Measurements from ENCODE around the gene JMJD8. TPM values are rescaled to one million over a fixed set of nuclear protein-coding genes. Genes with fewer than 3 reads are reported as not detected.
A peak's percentile ranks its signal among the peaks of the same experiment; 100 is the strongest.

JMJD8 gene
- total and polyA plus RNA-seq, 9 of the 15 experiments (the other 6 are each of a cell fraction or from before 2014, with no cell fraction given): 1.2 to 50.6 (median 29.3) TPM

DNA sequence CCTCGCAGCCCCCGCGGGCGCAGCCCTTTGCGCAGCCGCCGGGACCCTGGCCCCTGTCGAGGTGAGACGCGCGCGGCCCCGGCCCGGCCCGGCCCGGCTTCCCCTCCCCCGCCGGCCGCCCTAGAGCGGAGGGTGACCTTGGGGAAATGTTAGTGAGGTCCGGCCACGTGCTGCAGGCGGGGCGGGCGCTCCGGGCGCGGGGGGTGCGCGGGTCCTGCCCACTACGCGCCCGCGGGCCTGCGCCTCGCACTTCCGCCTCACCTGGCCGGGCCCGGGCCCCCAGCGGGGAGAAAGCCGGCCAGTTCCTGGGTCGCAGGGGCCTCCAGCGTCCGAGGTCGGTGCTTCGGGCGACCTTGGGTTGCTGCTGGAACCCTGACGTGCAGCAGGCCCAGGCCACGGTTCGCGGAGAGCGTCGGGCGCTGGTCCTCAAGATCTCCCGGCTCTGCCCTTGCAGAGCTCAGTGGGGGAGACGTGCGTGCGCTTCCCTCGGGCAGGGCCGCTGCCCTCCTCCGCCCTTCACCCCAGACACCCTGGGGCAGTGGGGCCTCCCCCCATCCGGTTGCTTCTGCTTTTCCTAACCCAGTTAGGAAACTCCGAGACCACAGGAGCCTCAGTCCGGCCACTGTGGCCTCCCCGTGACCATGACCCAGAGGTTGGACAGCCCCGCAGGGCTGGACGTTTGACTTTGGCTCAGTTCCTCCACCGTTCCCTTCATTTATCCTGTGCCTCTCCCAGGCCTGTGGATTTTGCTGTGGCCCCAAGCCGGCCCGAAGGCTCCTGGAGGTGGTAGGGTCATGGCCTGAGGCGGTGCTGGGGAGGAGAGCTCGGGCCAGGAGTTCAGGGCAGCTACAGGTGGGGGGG is 41.7 kb downstream of the JMJD8 start (continued):
- TF ChIP-seq, protein P1, sequence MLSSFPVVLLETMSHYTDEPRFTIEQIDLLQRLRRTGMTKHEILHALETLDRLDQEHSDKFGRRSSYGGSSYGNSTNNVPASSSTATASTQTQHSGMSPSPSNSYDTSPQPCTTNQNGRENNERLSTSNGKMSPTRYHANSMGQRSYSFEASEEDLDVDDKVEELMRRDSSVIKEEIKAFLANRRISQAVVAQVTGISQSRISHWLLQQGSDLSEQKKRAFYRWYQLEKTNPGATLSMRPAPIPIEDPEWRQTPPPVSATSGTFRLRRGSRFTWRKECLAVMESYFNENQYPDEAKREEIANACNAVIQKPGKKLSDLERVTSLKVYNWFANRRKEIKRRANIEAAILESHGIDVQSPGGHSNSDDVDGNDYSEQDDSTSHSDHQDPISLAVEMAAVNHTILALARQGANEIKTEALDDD (IDR thresholded peaks at IDR 0.05): no peak
- TF ChIP-seq PURB (CRISPR knock-in tag; IDR thresholded peaks at IDR 0.05; ENCODE audit: low read depth) (no peak), YY1 (IDR thresholded peaks at IDR 0.05; ENCODE audit: borderline replicate concordance in 1 of 3, control insufficient read depth in 1 of 3, extremely low read depth in 1 of 3, insufficient read depth in 3 of 3, insufficient read length in 1 of 3, insufficient replicate concordance in 2 of 3, low read depth in 1 of 3, low read length in 2 of 3) (no peak), CBX2 (IDR thresholded peaks at IDR 0.05; ENCODE audit: insufficient read depth, low read length, poor library complexity, severe bottlenecking) (no peak), RBBP5 (IDR thresholded peaks at IDR 0.05; ENCODE audit: borderline replicate concordance, insufficient read depth, low read length, poor library complexity, severe bottlenecking) (peak; percentile 55), KAT7 (CRISPR knock-in tag; IDR thresholded peaks at IDR 0.05; ENCODE audit: borderline replicate concordance) (peak; percentile 28; the same call in 1 of the 2 replicates), TBL1XR1 (IDR thresholded peaks at IDR 0.05; ENCODE audit: low read length in 2 of 2) (no peak), RBM14 (IDR thresholded peaks at IDR 0.05; ENCODE audit: borderline replicate concordance, insufficient read depth, low read depth, low read length) (no peak), KAT2B (IDR thresholded peaks at IDR 0.05; ENCODE audit: low read depth, low read length) (no peak), BRCA1 (IDR thresholded peaks at IDR 0.05) (no peak), BRCA1 (CRISPR knock-in tag; IDR thresholded peaks at IDR 0.05) (no peak), RAD51 (IDR thresholded peaks at IDR 0.05; ENCODE audit: borderline replicate concordance, low read depth) (no peak), MEF2D (tag; conservative IDR thresholded peaks at IDR 0.05; ENCODE audit: low read depth) (no peak), SNIP1 (IDR thresholded peaks at IDR 0.05; ENCODE audit: low read depth) (no peak), POLR2H (tag; IDR thresholded peaks at IDR 0.05; ENCODE audit: low read depth) (no peak), CREM (IDR thresholded peaks at IDR 0.05; ENCODE audit: low read depth) (no peak), ZNF282 (CRISPR knock-in tag; IDR thresholded peaks at IDR 0.05) (no peak)
- TF ChIP-seq, protein P2, sequence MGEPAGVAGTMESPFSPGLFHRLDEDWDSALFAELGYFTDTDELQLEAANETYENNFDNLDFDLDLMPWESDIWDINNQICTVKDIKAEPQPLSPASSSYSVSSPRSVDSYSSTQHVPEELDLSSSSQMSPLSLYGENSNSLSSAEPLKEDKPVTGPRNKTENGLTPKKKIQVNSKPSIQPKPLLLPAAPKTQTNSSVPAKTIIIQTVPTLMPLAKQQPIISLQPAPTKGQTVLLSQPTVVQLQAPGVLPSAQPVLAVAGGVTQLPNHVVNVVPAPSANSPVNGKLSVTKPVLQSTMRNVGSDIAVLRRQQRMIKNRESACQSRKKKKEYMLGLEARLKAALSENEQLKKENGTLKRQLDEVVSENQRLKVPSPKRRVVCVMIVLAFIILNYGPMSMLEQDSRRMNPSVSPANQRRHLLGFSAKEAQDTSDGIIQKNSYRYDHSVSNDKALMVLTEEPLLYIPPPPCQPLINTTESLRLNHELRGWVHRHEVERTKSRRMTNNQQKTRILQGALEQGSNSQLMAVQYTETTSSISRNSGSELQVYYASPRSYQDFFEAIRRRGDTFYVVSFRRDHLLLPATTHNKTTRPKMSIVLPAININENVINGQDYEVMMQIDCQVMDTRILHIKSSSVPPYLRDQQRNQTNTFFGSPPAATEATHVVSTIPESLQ (CRISPR knock-in tag; IDR thresholded peaks at IDR 0.05): no peak
- TF ChIP-seq, protein P3, sequence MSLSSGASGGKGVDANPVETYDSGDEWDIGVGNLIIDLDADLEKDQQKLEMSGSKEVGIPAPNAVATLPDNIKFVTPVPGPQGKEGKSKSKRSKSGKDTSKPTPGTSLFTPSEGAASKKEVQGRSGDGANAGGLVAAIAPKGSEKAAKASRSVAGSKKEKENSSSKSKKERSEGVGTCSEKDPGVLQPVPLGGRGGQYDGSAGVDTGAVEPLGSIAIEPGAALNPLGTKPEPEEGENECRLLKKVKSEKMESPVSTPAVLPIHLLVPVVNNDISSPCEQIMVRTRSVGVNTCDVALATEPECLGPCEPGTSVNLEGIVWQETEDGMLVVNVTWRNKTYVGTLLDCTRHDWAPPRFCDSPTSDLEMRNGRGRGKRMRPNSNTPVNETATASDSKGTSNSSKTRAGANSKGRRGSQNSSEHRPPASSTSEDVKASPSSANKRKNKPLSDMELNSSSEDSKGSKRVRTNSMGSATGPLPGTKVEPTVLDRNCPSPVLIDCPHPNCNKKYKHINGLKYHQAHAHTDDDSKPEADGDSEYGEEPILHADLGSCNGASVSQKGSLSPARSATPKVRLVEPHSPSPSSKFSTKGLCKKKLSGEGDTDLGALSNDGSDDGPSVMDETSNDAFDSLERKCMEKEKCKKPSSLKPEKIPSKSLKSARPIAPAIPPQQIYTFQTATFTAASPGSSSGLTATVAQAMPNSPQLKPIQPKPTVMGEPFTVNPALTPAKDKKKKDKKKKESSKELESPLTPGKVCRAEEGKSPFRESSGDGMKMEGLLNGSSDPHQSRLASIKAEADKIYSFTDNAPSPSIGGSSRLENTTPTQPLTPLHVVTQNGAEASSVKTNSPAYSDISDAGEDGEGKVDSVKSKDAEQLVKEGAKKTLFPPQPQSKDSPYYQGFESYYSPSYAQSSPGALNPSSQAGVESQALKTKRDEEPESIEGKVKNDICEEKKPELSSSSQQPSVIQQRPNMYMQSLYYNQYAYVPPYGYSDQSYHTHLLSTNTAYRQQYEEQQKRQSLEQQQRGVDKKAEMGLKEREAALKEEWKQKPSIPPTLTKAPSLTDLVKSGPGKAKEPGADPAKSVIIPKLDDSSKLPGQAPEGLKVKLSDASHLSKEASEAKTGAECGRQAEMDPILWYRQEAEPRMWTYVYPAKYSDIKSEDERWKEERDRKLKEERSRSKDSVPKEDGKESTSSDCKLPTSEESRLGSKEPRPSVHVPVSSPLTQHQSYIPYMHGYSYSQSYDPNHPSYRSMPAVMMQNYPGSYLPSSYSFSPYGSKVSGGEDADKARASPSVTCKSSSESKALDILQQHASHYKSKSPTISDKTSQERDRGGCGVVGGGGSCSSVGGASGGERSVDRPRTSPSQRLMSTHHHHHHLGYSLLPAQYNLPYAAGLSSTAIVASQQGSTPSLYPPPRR (CRISPR knock-in tag; IDR thresholded peaks at IDR 0.05; ENCODE audit: borderline replicate concordance): no peak

Data from K562 (cell line).